Vagina (tissue), 2 donors: ENCODE measurements around the gene SLC6A8.

ENCODE experiments used
- POLR2A ChIP-seq, 2 donors: fragments of 450-650 bp; IDR thresholded peaks; one replicate each; pipeline ENCODE4 v1.6.1; 2017; ENCODE audit warnings: antibody characterized with exemption in 2 of 2, mild to moderate bottlenecking in 2 of 2, moderate library complexity in 2 of 2
- POLR2AphosphoS5 ChIP-seq, 2 donors: sonication (generic); formaldehyde crosslinking; IDR thresholded peaks; one replicate each; pipeline ENCODE4 v1.9.0; 2017; ENCODE audit warnings: antibody characterized with exemption in 2 of 2, mild to moderate bottlenecking in 2 of 2, low read depth in 1 of 2; ENCODE audit not compliant: insufficient read depth in 1 of 2
- TF ChIP-seq, protein P1 (sequence below), 3 experiments: fragments of 450-650 bp in 2 of 3; fragments of 200-600 bp in 1 of 3; sonication (generic) in 1 of 3; IDR thresholded peaks; one replicate each; pipeline ENCODE4 v1.5.1; 2017 to 2019; ENCODE audit warnings: antibody characterized with exemption in 3 of 3, mild to moderate bottlenecking in 2 of 3, moderate library complexity in 2 of 3

DNA sequence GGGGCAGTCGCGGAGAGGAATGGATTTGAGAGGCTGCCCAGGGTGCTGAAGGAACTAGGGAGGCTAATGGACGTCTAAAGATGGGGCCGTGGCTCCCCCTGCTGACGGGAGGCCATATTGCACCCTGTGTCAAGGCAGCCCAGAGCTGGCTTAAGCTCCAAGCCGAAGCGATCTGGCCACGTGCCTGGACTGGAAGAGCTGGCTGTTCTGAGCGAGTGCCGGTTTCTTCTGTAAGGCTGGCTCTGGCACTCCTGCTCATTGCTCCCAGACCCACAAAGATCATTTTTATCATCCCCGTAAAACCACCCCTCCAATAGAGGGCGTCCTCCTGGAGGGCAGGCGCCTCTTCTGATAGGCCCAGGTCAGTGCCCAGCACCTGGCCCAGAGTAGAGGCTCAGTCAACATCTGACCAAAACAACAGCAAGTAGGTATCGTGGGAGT lies 19.8 kb upstream of the SLC6A8 start:
- TF ChIP-seq POLR2A (IDR thresholded peaks at IDR 0.05), result no peak
- TF ChIP-seq, protein P1, sequence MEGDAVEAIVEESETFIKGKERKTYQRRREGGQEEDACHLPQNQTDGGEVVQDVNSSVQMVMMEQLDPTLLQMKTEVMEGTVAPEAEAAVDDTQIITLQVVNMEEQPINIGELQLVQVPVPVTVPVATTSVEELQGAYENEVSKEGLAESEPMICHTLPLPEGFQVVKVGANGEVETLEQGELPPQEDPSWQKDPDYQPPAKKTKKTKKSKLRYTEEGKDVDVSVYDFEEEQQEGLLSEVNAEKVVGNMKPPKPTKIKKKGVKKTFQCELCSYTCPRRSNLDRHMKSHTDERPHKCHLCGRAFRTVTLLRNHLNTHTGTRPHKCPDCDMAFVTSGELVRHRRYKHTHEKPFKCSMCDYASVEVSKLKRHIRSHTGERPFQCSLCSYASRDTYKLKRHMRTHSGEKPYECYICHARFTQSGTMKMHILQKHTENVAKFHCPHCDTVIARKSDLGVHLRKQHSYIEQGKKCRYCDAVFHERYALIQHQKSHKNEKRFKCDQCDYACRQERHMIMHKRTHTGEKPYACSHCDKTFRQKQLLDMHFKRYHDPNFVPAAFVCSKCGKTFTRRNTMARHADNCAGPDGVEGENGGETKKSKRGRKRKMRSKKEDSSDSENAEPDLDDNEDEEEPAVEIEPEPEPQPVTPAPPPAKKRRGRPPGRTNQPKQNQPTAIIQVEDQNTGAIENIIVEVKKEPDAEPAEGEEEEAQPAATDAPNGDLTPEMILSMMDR (IDR thresholded peaks at IDR 0.05), result peak; percentile 29 to 59 (median 51)
- no peak for TF ChIP-seq POLR2AphosphoS5 (IDR thresholded peaks at IDR 0.05; ENCODE audit: insufficient read depth in 1 of 2, low read depth in 1 of 2)
